Ascending aorta (tissue), 2 donors: ENCODE measurements around the gene CDH7. TPM values are rescaled to one million over a fixed set of nuclear protein-coding genes. Genes with fewer than 3 reads are reported as not detected.

Source experiments
- DNase-seq, 2 donors: peaks; one replicate each; pipeline ENCODE4 v3.0.0-alpha.2; 2019; ENCODE audit warnings: low spot score in 2 of 2
- H3K27ac ChIP-seq, 2 donors: fragments of 200-600 bp; sonication (generic); one replicate each; pipeline ENCODE4 v1.5.1; 2016 to 2017; ENCODE audit warnings: mild to moderate bottlenecking in 1 of 2
- H3K27me3 ChIP-seq: fragments of 200-600 bp; sonication (generic); one replicate; pipeline ENCODE4 v1.5.1; 2017
- H3K36me3 ChIP-seq, 2 donors: fragments of 200-600 bp; sonication (generic); one replicate each; pipeline ENCODE4 v1.5.1; 2016
- H3K4me1 ChIP-seq, 2 donors: fragments of 200-600 bp; sonication (generic); one replicate each; pipeline ENCODE4 v1.5.1; 2016 to 2017; ENCODE audit warnings: mild to moderate bottlenecking in 1 of 2
- H3K4me3 ChIP-seq, 2 donors: fragments of 200-600 bp; sonication (generic); one replicate each; pipeline ENCODE4 v1.5.1; 2016 to 2017; ENCODE audit warnings: mild to moderate bottlenecking in 1 of 2
- H3K9me3 ChIP-seq, 2 donors: fragments of 200-600 bp; sonication (generic); one replicate each; pipeline ENCODE4 v1.5.1; 2016
- CTCF ChIP-seq, 3 experiments: fragments of 200-600 bp in 2 of 3; fragments of 450-650 bp in 1 of 3; sonication (generic) in 2 of 3; IDR thresholded peaks; one replicate each; pipeline ENCODE4 v1.5.1; 2016 to 2019; ENCODE audit warnings: antibody characterized with exemption in 3 of 3, mild to moderate bottlenecking in 1 of 3, moderate library complexity in 1 of 3
- intact Hi-C: fragments of 100-400 bp; cut with DNase I; formaldehyde crosslinking; loops from one replicate; pipeline ENCODE4 v1.15.1; 2023
- total RNA-seq: library from RNA; depleted of rRNA; stranded (reverse); fragments of >200 nt; gene quantifications from one replicate; pipeline ENCODE4 v1.1.0, GENCODE V29; 2016

CDH7 gene
- total RNA-seq, 1 donor from 2014 or later, result not detected

- no peak overlapping the region for H3K4me3 ChIP-seq
- H3K27ac ChIP-seq, result no peak overlapping the region
Measured at GRCh38 chr18:65755616-65756015, 4.8 kb downstream of the CDH7 start.

GRCh38 chr18:65760457-65760856, 9.6 kb downstream of the CDH7 start:
- Histone ChIP-seq H3K27me3 (no peaks in the 10 kb centered on the region), H3K36me3 (no peaks in the 10 kb centered on the region), H3K4me1 (no peaks in the 10 kb centered on the region), H3K27ac (no peak overlapping the region), H3K4me3 (no peak overlapping the region), H3K9me3 (no peaks in the 10 kb centered on the region)
- intact Hi-C loops, result no loop called here
- TF ChIP-seq CTCF (IDR thresholded peaks at IDR 0.05), result no peak
- DNase-seq, result no peak

More at GRCh38 chr18:65755616-65756015, 4.8 kb downstream of the CDH7 start:
- Histone ChIP-seq H3K36me3 (no peaks in the 10 kb centered on the region), H3K27me3 (no peaks in the 10 kb centered on the region), H3K9me3 (no peaks in the 10 kb centered on the region), H3K4me1 (no peaks in the 10 kb centered on the region)
- intact Hi-C loops, result no loop called here
- no peak for DNase-seq
- TF ChIP-seq CTCF (IDR thresholded peaks at IDR 0.05), result no peak

GRCh38 chr18:65761636-65762295, 11.0 kb downstream of the CDH7 start:
- Histone ChIP-seq H3K27ac (no peak overlapping the region), H3K4me1 (no peaks in the 10 kb centered on the region), H3K4me3 (no peak overlapping the region), H3K9me3 (no peaks in the 10 kb centered on the region), H3K36me3 (no peaks in the 10 kb centered on the region), H3K27me3 (no peaks in the 10 kb centered on the region)
- intact Hi-C loops, result no loop called here
- DNase-seq, result no peak
- TF ChIP-seq CTCF (IDR thresholded peaks at IDR 0.05), result no peak

GRCh38 chr18:65762556-65762955, 11.7 kb downstream of the CDH7 start:
- DNase-seq, result no peak
- Histone ChIP-seq H3K27me3 (no peaks in the 10 kb centered on the region), H3K27ac (no peak overlapping the region), H3K4me1 (no peaks in the 10 kb centered on the region), H3K36me3 (no peaks in the 10 kb centered on the region), H3K4me3 (no peak overlapping the region), H3K9me3 (no peaks in the 10 kb centered on the region)
- intact Hi-C loops, result no loop called here
- no peak for TF ChIP-seq CTCF (IDR thresholded peaks at IDR 0.05)

GRCh38 chr18:65767406-65767805, 16.6 kb downstream of the CDH7 start:
- Histone ChIP-seq H3K4me1 (no peaks in the 10 kb centered on the region), H3K4me3 (no peak overlapping the region), H3K27ac (no peak overlapping the region), H3K36me3 (no peaks in the 10 kb centered on the region), H3K9me3 (no peaks in the 10 kb centered on the region), H3K27me3 (no peaks in the 10 kb centered on the region)
- DNase-seq, result no peak
- intact Hi-C loops, result no loop called here
- no peak for TF ChIP-seq CTCF (IDR thresholded peaks at IDR 0.05)
